ENCODE data around the gene P3H3. TPM values are rescaled to one million over a fixed set of nuclear protein-coding genes. Genes with fewer than 3 reads are reported as not detected.

The P3H3 gene
- polyA plus RNA-seq, 2 of the 4 experiments (the other 2 are of a cell fraction): 8.6 to 21.9 TPM

DNA sequence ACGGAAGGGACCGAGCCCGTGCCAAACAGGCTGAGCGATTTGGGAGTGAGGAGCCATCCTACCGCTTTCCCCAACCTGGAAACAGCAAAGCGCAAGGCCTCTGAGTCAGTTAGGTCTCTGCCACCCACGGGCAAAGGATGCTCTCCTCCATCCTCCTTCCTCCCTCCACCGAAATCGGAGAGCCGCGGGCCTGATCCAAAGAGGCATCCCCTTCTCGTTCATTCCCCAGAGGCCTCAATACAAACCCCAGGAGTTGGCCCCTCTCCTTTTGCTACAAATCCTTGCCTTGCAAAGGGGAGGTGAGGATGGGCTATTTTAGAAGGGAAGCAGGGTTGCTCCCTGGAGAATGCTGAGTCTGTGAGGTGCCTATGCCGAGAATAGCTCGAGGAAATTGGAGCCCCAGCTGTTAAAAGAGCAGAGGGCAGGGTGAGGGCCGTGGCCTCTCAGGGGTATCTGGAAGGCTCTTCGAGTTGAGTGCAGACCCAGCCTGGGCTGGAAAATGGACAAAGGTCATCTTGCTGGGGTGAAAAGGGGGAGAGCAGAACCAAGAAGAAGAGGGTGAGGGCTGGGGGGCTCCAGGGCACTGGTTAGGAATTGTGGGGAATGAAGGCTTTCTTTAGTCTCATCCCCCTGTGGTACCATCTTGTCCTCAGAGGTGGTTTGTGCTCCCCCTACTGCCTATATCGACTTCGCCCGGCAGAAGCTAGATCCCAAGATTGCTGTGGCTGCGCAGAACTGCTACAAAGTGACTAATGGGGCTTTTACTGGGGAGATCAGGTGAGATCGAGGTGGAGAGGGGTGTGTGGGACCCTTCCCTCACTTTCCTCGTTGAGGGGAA, 40.2 kb downstream of the P3H3 start:
- TF ChIP-seq CHD2 (IDR thresholded peaks at IDR 0.05; ENCODE audit: low read length, partially characterized antibody): no peak
- TF ChIP-seq, protein P1, sequence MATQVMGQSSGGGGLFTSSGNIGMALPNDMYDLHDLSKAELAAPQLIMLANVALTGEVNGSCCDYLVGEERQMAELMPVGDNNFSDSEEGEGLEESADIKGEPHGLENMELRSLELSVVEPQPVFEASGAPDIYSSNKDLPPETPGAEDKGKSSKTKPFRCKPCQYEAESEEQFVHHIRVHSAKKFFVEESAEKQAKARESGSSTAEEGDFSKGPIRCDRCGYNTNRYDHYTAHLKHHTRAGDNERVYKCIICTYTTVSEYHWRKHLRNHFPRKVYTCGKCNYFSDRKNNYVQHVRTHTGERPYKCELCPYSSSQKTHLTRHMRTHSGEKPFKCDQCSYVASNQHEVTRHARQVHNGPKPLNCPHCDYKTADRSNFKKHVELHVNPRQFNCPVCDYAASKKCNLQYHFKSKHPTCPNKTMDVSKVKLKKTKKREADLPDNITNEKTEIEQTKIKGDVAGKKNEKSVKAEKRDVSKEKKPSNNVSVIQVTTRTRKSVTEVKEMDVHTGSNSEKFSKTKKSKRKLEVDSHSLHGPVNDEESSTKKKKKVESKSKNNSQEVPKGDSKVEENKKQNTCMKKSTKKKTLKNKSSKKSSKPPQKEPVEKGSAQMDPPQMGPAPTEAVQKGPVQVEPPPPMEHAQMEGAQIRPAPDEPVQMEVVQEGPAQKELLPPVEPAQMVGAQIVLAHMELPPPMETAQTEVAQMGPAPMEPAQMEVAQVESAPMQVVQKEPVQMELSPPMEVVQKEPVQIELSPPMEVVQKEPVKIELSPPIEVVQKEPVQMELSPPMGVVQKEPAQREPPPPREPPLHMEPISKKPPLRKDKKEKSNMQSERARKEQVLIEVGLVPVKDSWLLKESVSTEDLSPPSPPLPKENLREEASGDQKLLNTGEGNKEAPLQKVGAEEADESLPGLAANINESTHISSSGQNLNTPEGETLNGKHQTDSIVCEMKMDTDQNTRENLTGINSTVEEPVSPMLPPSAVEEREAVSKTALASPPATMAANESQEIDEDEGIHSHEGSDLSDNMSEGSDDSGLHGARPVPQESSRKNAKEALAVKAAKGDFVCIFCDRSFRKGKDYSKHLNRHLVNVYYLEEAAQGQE (IDR thresholded peaks at IDR 0.05): no peak
- no peak for TF ChIP-seq HOXA7 (CRISPR knock-in tag; IDR thresholded peaks at IDR 0.05)
- TF ChIP-seq MAX (IDR thresholded peaks at IDR 0.05): peak; percentile 19; the same call in 1 of the 2 replicates
- peaks cover 42% of the 10 kb centered on the region for H3K4me1 ChIP-seq
- H3K4me2 ChIP-seq: peak overlapping the region; percentile 100
- no peak for DNase-seq (ENCODE audit: low read depth in 1 of 2, low spot score in 1 of 2)
- H3K27ac ChIP-seq: peak overlapping the region; percentile 97 to 99
- no peaks in the 10 kb centered on the region for H3K9me3 ChIP-seq
- WGBS (ENCODE audit: missing lambda C conversion rate): 2% methylated on average over 22 of the region's 22 CpGs
- no peak for ATAC-seq
- peak overlapping the region; percentile 100 for H3K4me3 ChIP-seq
- no peak for FAIRE-seq
- ChIA-PET POLR2A (interaction anchor here (0.5 to 6.0 kb wide), 15 partner anchors 10 to 179 kb away, joined by 4 to 105 read pairs (median 9); partner anchors contain the start of genes C12orf57, CDCA3, MLF2 and PTMS), CTCF (interaction anchor here (0.6 to 17.9 kb wide), 24 partner anchors 10 to 545 kb away, joined by 3 to 399 read pairs (median 6); partner anchors contain the start of genes ATN1, C12orf57, CDCA3 and ENO2)

DNA sequence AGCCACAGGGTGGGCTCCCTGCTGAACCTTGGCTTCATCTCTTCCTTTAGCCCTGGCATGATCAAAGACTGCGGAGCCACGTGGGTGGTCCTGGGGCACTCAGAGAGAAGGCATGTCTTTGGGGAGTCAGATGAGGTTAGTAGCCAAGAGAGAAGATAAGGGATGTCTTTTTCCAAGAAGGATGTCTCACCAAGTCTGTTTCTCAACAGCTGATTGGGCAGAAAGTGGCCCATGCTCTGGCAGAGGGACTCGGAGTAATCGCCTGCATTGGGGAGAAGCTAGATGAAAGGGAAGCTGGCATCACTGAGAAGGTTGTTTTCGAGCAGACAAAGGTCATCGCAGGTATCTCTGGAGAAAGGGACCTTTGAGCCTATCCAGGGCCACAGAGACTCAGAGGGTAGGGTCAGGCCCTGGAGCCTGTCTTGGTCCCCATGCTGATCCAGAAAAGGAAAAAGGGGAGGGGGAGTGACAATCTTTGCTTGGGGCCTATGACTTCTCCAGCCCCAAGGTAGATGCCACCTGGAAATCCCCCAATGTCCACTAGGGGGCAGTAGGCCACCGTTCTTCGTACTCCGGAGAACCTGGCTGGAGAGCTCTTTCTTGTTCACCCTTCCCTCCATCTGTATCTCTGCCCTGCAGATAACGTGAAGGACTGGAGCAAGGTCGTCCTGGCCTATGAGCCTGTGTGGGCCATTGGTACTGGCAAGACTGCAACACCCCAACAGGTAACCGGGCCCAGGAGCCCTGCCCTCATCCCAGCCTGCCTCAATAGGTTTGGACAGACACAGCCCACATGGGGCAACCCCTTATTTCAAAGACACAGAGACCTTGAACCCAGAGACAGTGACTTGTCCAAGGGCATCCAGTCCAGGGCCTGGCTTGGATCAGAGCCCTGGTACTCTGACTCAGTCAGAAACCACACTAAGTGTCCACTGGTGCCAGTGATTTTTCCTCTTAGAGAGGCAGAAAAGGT, 41.1 kb downstream of the P3H3 start:
- WGBS (ENCODE audit: missing lambda C conversion rate): 26% methylated on average over 10 of the region's 12 CpGs
- no peak for FAIRE-seq
- peaks cover 44% of the 10 kb centered on the region for H3K4me1 ChIP-seq
- TF ChIP-seq JUN (IDR thresholded peaks at IDR 0.05): no peak; a peak in 2 of 5 replicates
- no peak for TF ChIP-seq EHMT2 (IDR thresholded peaks at IDR 0.05; ENCODE audit: low read depth)
- peak; percentile 91 for TF ChIP-seq CTCF (IDR thresholded peaks at IDR 0.05)
- TF ChIP-seq CBX2 (IDR thresholded peaks at IDR 0.05; ENCODE audit: borderline replicate concordance, low read depth): no peak
- TF ChIP-seq RARB (CRISPR knock-in tag; IDR thresholded peaks at IDR 0.05): no peak
- 0 out of 2 replicates have a peak, but pooled peaks have one; percentile 48 for TF ChIP-seq POLR2AphosphoS2 (conservative IDR thresholded peaks at IDR 0.05; ENCODE audit: low read length)
- peak; percentile 46 for TF ChIP-seq SMC3 (IDR thresholded peaks at IDR 0.05)
- TF ChIP-seq FOSB (CRISPR knock-in tag; IDR thresholded peaks at IDR 0.05): no peak
- TF ChIP-seq, protein P2, sequence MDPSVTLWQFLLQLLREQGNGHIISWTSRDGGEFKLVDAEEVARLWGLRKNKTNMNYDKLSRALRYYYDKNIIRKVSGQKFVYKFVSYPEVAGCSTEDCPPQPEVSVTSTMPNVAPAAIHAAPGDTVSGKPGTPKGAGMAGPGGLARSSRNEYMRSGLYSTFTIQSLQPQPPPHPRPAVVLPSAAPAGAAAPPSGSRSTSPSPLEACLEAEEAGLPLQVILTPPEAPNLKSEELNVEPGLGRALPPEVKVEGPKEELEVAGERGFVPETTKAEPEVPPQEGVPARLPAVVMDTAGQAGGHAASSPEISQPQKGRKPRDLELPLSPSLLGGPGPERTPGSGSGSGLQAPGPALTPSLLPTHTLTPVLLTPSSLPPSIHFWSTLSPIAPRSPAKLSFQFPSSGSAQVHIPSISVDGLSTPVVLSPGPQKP (IDR thresholded peaks at IDR 0.05; ENCODE audit: low read depth, low read length): no peak
- TF ChIP-seq HOXB5 (CRISPR knock-in tag; IDR thresholded peaks at IDR 0.05): no peak
- TF ChIP-seq JUNB (IDR thresholded peaks at IDR 0.05): no peak
- TF ChIP-seq EP300 (IDR thresholded peaks at IDR 0.05): no peak
- no peak for TF ChIP-seq CHD2 (IDR thresholded peaks at IDR 0.05; ENCODE audit: low read length, partially characterized antibody)
- TF ChIP-seq, protein P3, sequence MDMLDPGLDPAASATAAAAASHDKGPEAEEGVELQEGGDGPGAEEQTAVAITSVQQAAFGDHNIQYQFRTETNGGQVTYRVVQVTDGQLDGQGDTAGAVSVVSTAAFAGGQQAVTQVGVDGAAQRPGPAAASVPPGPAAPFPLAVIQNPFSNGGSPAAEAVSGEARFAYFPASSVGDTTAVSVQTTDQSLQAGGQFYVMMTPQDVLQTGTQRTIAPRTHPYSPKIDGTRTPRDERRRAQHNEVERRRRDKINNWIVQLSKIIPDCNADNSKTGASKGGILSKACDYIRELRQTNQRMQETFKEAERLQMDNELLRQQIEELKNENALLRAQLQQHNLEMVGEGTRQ (IDR thresholded peaks at IDR 0.05): no peak
- no peak for TF ChIP-seq HOXA7 (CRISPR knock-in tag; IDR thresholded peaks at IDR 0.05)
- no peak for TF ChIP-seq EHF (CRISPR knock-in tag; IDR thresholded peaks at IDR 0.05)
- TF ChIP-seq FOSL2 (IDR thresholded peaks at IDR 0.05): no peak
- no peak for TF ChIP-seq FOSL2 (CRISPR knock-in tag; IDR thresholded peaks at IDR 0.05)
- no peak for TF ChIP-seq RNF2 (IDR thresholded peaks at IDR 0.05; ENCODE audit: borderline replicate concordance, low read depth)

More for the DNA sequence above, 41.1 kb downstream of the P3H3 start:
- POLR2A ChIA-PET: interaction anchor here (0.7 to 6.0 kb wide), 10 partner anchors 17 to 180 kb away, joined by 3 to 105 read pairs (median 6); partner anchors contain the start of genes C12orf57, CDCA3, MLF2 and RNU7-1
- no peaks in the 10 kb centered on the region for H3K9me3 ChIP-seq
- DNase-seq (ENCODE audit: low read depth in 1 of 2, low spot score in 1 of 2) (peak; percentile 82 to 86), ATAC-seq (peak; percentile 6 to 13; a peak in 4 of 6 replicates)
- peak overlapping the region; percentile 100 for H3K4me2 ChIP-seq
- CTCF ChIA-PET: interaction anchor here (0.6 to 17.9 kb wide), 35 partner anchors 10 to 546 kb away, joined by 3 to 399 read pairs (median 5); partner anchors contain the start of genes ATN1, C12orf57, CDCA3 and ENO2
- peak overlapping the region; percentile 97 to 99 for H3K27ac ChIP-seq
- peak overlapping the region; percentile 100 for H3K4me3 ChIP-seq

Data from A549 (cell line).